OCI-LY1 (cell line): ENCODE measurements around the gene EVPL.

Experiments
- CTCF ChIP-seq: fragments of 200-600 bp; sonication (generic), shearing (Covaris generic); IDR thresholded peaks from 2 replicates; pipeline ENCODE4 v1.5.1; 2017; ENCODE audit warnings: mild to moderate bottlenecking, antibody characterized with exemption, low read length, moderate library complexity, mixed read lengths
- EZH2 ChIP-seq: fragments of 200-600 bp; sonication (generic), shearing (Covaris generic); IDR thresholded peaks from 2 replicates; pipeline ENCODE4 v1.8.0; 2017; ENCODE audit warnings: borderline replicate concordance, mixed run types, mild to moderate bottlenecking, antibody characterized with exemption, low read length, moderate library complexity, mixed read lengths

GRCh38 chr17:76048025-76048605, 21.0 kb upstream of the EVPL start:
- TF ChIP-seq CTCF (no peak), EZH2 (no peak)
